NOMO-1 treated with dmso at 0.1 percent for 144 hours (cell line): ENCODE measurements around the gene RAD18.

Source experiments
- DNase-seq: peaks from one replicate; lab custom pipeline; 2025; ENCODE audit not compliant: unreplicated experiment; lab: John Stamatoyannopoulos, UW

RAD18 gene

DNA sequence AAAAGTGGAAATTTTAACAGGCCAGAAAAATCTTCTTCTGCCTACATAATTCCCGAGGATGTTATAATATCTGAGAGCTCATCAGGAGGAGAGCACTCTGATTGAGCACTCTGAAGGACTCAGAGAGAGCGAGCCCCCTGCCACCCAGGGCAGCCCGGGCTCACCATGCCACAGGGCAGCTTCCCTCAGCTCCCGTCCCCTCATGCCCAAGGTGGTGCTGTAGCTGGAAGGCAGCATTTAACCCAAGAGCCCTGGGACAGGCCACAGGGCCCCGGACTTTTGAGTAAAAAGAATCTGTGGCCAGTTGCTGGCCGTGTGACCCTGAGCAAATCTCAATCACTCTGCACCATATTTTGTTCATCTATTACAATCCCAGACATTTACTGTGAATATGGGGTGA lies 23.5 kb upstream of the RAD18 start:
- DNase-seq, result no peak

DNA sequence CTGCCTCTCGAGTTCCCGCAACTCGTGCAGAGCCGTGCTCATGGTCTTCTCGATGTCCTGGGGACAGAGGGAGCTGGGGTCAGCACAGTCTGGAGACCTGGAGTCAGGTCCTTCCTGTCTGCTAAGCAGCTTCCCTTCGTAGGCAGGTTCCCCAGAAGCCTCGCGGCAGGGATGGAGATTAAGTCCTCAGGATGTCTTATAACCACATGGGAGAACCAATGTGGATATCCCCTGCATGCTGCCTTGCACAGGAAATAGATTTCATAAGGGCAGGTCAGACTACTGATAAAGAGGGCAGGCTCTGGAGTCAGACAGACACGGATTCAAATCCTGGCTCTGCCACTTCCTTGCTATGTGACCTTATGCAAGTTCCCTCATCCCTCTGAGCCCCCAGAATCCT lies 22.6 kb upstream of the RAD18 start:
- no peak for DNase-seq

DNA sequence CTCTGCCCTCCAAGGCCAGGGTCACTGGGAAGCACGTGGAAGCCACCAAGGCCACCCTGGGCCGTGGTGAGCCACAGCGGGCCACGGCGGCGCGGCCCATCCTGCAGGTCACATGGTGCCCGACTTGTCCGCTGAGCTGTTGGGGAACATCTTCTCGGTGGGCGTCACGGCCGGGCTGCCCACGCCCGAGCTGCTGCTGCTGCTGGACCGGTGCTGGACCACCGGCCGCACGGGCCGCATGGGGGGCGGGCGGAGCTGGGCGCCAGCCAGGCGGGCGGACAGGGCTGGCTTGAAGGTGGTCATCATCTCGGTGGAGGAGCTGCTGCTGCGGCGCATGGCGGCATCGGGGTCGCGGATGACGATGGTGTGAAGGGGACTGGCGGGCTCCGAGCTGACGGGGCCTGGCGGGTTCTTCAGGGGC lies 22.1 kb upstream of the RAD18 start:
- DNase-seq, result no peak

DNA sequence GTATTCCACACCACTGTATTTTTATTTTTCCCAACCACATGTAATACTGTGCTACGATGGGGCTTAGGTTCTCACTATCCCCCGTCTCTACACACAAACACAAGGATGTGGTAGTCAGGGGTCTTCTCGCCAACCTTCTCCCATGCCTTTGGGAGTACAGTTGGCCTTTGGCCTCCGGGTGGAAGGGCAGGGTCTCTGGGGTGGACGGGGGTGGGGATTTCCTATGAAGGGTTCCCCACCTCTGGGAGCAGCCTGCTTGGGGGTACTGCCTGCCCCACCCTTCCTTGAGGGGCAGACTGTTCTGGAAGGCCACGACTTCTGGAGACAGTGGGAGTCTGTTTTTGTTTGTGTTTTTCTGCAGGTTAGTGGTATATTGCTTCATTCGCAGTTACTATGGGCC lies 21.3 kb upstream of the RAD18 start:
- no peak for DNase-seq

DNA sequence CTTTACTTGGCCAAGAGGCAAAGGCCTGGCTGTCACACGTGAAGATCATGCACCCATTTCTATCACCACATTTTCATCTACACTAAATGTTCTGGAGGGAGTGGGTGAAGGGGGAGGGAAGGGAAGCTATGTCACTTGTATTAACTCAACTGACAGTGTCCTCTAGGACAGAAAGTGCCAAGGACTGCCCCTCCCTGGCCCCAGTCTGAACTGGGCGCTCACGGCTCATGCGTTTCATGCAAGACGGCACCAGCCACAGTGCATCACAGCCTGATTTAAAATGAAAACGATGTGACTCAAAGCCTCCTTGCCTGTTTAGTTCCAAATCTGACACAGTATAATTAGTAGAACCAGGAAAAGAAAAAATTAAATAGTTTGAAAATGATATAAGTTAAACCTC lies 20.8 kb upstream of the RAD18 start:
- no peak for DNase-seq

DNA sequence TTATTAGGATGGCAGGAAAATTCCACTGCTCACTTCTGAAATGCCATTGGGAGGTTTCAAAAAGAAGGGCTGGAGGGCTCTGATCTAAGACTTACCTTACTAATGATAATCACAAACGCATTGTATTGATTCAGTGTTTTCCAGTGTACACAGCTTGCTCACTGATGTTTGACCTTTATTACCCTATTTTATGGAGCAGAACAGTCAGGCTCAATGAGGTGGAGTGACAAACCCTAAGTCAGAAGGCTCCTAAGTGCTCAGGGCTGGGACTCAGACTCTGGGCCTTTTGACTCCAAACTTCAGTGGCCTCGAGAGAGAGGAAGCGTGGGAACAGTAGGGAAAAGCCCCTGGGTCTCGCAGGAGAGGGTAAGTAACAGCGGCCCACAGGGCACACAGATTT lies 20.3 kb upstream of the RAD18 start:
- no peak for DNase-seq

DNA sequence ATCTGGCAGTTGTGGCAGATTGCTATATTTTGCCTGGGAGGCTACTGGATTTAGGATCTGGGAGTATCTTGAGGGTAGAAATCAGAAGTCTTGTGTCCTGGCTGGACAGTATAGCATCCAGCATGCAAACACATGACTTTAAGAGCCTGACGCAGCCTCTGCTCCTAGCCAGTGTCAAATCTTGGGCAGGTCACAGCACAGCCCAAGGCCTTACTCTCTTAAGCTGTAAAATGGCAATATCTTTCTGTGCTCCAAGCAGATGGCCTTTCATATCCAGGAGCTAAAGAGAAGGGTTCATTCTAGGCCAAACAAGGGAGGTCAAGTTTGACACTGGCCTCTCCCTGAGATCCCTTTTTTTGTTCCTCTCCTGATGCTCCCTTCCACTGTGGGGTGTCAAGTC lies 19.8 kb upstream of the RAD18 start:
- no peak for DNase-seq

DNA sequence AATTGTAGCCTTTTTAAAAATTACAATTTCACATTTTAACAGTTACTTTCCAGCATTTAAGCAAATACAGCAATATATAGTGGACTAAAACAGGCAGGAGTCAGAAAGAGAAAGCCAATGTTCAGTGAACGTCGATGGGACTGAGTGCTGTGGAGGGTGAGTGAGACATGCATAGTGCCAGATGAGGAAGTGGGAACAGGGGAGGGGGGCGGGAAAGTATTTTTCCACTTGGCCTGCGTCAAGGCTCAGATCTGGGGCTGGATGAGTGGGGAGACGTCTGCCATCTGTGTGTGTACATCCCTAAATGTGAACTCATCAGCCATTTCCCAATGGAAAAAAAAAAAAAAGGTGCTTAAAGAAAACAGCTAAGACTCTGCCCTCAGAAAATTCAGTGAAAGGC lies 19.2 kb upstream of the RAD18 start:
- DNase-seq, result no peak

DNA sequence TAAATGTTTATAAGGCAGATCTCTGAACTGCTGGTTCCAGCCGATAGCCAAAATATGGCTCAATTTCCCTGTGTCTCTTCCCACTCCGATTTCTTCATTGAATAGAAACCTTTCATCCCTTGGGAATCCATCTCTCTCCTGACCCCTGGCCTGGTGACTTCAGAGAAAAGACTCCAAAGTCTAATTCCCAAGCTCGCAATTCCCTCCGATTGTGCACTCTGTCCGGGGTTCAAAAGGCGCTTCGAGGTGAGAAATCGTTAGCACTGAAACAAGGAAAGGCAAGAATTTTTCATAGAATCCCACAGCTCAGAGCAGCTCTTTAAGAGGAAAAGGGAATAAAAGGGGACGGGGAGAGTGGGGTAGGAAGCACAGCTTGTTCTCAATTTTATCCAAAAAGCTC lies 18.4 kb upstream of the RAD18 start:
- DNase-seq, result no peak

DNA sequence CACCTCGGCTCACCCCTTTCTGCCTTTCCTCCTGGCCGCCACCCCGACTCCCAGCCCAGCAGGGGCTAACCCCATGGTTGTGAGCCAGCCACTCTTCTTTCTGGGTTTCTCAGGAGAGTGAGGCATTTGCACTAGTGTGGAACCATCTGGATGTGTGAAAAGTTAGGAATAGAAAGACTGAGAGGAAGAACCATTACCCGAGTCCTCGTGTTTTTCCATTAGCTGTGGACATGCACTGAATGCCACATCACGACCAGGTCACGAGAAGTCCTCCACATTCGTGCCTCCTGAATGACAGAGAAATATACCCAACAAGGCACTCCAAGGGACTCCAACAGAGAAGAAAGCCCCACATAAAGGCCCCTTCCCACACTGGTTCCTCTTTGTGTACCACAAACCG lies 18.0 kb upstream of the RAD18 start:
- DNase-seq, result no peak

DNA sequence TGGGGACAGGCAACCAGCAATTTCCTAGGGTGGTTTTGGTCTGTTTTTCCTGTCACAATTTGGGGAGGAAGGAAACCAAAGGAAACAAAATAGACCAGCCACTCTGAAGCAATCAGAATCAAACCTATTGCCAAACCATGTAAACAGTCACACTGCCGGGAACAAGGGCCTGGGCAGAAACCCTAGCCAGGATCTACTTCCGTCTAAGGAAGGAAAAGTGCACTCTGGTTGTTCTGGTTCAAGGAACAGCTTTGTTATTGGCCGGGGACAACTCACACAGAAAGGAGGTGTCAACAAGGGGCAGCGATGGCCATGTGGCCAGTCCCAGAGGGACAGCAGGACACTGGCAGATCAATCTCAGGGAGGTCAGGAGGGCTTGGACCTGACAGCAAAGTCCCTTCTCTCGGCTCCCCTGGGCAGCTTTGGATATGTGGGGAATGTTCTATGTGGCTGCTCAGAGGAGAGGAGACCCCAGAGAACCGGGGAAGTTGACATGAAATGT lies 17.5 kb upstream of the RAD18 start:
- no peak for DNase-seq

DNA sequence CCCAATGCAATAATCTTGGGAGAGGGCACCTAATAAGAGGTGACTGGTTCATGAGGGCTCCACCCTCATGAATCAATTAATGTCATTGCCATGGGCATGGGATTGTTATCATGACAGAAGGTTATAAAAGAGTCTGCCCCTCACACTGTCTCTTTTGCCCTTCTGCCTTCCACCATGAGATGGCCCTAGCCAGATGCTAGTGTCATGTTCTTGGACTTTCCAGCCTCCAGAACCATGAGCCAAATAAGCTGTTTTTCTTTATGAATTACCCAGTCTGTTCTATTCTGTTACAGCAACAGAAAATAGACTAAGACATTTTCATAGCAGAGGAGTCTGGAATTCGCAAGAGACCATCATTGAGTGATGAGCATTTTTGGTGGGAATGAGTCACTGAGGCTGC lies 16.0 kb upstream of the RAD18 start:
- no peak for DNase-seq

DNA sequence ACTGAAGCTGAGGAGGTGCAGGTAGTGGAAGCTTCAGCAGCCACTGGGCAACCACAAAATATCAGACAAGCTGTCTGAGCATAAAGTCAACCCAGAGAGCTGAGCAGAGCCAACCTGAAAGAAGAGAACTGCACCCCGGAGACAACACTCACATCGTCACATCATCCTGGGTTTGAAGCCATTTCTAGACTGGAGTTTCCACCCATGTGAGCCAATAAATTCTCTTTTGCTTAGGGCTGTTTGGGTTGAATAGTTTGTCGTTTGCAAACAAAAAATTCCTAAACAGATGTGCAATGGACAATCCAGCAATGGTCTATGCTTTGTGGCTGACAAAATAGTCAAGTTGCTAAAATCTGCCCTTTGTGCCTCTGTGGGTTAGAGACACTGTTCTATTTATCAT lies 15.3 kb upstream of the RAD18 start:
- DNase-seq, result no peak

DNA sequence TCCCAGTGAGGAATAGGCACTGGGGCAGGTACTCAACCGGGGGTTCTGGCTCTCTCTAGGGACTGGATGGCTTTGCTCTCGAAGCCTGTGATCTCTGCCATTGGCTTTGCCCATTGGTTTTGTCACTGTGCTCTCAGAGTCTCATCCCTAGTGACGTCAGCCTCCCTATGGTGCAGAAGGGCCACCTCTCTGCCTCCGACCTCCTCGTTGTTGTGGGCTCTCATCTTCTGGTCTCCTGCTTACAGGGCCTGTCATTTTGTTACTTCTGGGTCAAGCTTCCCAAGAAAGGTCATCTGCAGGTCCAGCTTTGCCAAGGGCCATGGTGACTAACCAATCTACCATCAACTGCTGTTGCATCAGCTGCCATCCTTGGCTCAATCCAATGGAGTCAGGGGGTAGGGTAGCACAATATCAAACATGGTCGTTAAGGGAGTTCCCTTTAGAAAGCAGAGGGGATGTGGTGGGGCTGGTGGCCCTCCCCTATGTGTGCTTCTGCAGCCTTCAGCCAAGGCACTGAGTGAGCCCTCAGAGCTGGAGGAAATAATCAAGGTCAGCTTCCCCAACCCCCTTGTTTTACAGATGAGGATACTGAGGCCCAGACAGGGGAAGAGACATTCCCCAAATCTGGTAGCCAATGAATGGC lies 13.4 kb upstream of the RAD18 start:
- no peak for DNase-seq

DNA sequence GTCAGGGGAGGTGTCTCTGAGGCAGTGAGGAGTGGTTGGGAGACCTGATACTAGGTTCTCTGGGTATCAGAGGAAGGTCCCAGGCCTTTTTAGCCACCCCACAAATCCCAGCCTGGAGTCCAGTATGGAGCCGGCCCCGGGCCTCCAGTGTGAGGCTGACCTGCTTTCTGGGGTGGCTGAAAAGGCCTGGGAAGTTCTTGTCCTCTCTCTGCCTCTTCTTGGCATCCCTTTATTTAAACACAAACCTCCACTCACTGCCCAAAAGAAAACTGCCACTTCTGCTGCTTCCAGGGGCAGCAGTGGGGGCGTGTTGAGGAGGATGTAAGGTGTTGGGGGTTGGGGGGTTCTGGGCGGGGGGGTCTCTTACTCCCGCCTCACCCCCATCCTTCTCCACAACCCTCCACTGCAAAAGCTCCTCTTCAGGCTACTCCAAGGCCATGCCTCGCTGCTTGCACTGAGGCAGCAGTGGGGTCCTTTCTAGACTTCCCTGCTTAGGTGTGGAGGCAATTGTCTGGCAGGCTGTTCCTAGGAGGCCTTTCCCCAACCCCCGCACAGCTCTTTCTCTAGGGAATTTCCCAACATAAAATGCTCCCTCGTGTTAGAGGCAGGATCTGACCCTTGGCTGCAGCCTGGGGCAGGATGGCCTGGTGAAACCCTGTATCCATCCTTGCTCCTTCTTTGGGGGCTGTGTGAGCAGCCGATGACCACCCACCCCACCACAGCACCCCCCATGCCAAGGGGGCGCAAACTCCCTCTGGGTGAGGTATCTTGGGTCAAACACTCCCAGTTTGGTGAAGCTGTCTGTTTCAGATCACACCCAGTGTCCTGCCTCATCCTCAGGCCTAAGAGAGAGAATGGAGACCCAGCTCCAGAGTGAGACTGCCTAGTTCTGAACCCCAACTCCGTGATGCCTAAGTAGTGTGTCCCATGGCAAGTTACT lies 12.1 kb upstream of the RAD18 start:
- DNase-seq, result no peak

DNA sequence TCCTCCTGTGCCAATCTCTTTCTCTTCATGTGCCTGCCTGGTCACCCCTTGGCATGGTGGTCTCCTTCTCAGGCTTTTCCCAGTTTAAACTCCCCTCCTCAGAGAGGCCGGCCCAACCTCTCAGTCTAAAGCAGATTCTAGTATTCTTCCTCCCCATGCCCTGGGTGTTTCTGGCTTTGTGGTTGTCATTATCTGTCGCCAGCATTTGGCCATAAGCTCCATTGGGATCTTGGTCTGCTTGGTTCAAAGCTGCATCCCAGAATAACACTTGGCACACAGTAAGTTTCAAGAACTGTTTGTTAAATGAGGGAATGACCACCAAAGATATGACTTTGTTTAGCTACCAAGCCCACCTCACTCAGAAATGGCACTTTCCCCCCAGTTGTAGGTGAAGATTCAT lies 11.2 kb upstream of the RAD18 start:
- DNase-seq, result no peak

DNA sequence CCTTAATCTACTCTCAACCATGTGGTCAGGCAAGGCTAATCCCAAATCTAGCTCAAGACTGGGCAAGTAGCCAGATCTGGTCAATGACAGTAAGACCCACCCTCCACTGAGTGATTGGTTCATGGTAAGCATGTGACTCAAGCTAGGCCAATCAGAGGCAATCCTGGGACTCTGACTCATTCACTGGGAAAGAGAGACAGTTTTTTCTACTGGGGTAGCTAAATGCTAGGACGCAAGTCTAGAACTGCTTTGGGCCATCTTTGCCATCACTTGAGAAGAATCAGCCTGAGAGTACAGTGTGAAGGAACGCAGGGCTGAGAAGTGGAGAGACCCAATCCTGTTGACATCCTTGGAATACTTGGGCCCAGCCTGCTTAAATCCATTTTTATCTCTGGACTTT lies 9.4 kb upstream of the RAD18 start:
- no peak for DNase-seq

DNA sequence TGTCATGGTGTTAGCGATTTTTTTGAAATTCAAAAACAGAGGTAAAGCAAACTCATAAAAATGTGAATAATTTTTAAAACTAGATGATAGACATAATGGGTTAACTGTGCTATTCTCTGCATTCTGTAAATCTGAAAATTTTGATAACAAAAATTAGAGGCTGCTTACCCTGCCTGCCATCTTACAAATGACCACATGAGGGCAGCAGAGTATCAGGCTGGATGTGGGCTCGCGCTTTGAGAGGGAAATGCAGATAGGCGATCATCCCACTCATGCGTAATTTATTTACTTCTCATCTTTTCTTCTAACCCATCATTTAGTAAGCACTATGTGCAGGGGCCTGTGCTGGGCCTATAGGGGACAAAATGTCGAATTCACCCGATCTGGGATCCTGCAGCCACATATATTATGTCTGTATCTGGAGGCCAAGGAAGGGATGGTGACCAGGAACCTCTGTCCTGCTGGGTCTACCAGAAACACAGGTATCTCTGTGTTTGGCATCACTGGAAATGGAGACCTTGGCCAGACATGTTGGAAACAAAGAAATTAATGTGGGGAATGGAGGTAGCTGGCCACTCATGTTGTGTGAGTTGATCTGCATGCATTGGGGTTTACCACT lies 7.8 kb upstream of the RAD18 start:
- DNase-seq, result peak; percentile 29

DNA sequence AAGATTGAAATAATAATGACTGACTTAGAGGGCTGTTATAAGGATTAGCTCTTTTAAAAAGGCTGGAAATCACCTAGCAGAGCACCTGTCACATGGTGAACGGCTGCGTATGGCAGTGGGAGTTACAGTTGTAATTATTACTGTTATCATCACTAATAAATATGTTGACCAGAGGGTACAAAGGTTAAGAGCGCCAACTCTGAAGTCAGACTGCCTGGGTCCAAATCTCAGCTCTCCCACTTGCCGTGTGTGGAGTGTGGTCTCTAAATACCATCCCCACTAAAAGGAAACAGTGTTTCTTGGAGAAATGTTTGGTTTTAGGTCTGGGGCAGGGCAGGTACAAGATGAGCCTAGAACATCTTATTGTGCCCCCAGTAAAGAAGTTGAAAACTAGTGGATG lies 6.0 kb upstream of the RAD18 start:
- no peak for DNase-seq

DNA sequence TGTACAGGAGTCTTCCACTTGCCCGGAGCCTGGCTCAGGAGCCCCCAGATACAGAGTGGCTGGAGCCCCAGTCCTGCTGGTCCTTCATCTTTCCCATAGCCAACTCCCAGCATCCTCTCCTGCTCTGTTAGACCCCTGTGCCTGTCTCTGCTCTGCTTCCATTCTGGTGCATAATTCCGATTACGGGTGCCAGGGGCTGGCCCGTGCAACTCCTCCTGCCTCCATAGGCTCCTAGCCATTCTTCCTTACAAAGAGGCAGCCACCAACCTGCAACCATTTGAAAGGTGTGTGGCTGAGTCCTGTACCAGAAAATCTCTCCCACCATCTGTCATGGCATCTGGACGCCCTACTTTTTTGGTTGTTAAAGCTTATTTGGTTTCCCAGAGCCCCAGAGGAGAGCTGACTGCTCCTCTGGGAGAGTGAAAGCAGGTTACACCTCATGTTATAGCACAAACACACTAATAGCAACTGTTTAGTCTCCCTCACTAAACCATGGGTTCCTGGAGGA lies 5.2 kb upstream of the RAD18 start:
- no peak for DNase-seq

DNA sequence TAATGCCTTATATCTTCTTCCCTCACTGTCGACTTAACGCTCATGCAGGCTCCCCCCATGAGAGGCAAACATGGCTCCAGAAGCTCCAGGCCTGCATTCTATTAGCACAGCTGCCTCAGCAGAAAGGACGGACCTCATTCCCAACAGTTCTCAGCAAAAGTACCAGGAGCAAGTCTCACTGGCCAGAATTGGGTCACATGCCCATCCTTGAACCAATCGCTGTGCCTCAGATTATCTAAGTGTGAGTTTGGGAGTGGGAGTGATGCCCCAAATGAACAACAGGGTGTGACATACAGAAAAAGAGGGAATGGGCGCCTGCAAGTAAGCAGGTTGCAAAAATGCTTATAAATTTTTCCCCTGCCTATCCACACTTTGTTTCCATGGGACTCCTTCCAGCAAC lies 4.3 kb upstream of the RAD18 start:
- DNase-seq, result no peak

DNA sequence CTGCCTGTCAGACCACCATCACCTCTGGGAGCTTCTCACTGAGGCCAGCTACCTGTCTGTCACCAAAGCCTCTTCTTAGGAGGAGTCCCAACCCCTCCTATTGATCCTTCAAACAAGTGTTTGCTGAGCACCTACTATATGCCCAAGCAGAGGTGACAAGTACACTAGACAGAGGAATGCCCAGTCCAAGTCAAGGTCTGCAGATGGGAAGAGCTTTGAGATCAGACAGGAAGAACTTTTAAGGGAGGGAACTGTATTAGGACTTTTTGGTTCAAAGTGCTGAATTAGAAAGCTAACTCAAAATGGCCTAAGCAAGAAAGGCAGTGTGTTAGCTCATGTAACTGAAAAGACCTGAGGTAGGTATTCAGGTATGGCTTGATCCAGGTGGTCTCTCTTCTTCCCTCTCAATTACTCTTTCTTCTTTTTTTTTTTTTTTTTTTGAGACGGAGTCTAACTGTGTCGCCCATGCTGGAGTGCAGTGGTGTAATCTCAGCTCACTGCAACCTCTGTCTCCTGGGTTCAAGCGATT lies 3.6 kb upstream of the RAD18 start:
- DNase-seq, result no peak
